ENCODE measurements around the gene TMED5.
"Not testable (repeated sequence)": the region's sequence is repeated elsewhere in the genome, so short reads cannot be mapped to it uniquely, and the experiment has no call there.

The TMED5 gene

GRCh38 chr1:93194231-93194990, 14.2 kb upstream of the TMED5 start:
- DNase-seq (ENCODE audit: low read depth), result no peak
- TF ChIP-seq, protein P1, sequence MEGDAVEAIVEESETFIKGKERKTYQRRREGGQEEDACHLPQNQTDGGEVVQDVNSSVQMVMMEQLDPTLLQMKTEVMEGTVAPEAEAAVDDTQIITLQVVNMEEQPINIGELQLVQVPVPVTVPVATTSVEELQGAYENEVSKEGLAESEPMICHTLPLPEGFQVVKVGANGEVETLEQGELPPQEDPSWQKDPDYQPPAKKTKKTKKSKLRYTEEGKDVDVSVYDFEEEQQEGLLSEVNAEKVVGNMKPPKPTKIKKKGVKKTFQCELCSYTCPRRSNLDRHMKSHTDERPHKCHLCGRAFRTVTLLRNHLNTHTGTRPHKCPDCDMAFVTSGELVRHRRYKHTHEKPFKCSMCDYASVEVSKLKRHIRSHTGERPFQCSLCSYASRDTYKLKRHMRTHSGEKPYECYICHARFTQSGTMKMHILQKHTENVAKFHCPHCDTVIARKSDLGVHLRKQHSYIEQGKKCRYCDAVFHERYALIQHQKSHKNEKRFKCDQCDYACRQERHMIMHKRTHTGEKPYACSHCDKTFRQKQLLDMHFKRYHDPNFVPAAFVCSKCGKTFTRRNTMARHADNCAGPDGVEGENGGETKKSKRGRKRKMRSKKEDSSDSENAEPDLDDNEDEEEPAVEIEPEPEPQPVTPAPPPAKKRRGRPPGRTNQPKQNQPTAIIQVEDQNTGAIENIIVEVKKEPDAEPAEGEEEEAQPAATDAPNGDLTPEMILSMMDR (IDR thresholded peaks at IDR 0.05; ENCODE audit: insufficient read depth, low read depth, low read length, missing control alignments), result no peak

DNA sequence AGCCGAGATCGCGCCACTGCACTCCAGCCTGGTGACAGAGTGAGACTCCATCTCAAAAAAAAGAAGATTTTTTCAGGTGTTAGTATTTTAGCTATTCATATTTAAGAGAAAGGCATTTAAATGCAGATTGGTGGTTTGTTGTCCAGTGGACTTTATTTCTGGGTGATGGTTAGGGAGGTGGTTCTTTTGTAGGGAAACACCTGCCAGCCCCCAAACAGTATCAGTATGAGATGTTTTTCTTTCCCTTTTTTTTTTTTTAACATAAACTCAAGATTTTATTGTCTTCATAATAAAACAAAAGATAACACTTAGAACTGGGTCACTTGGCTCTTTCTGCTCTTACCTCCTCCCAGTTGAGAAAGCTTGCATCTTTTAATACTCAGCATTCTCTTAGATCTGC, 10.2 kb upstream of the TMED5 start:
- no peak for DNase-seq (ENCODE audit: low read depth)
- TF ChIP-seq, protein P1 (IDR thresholded peaks at IDR 0.05; ENCODE audit: insufficient read depth, low read depth, low read length, missing control alignments), result no peak

More at GRCh38 chr1:93194231-93194990, 14.2 kb upstream of the TMED5 start:
- no peak overlapping the region for H3K4me3 ChIP-seq (ENCODE audit: low read length)

GRCh38 chr1:93186667-93187066, 6.5 kb upstream of the TMED5 start:
- no peak overlapping the region for H3K4me3 ChIP-seq (ENCODE audit: low read length)
- DNase-seq (ENCODE audit: low read depth), result no peak

More for the DNA sequence above, 10.2 kb upstream of the TMED5 start:
- H3K4me3 ChIP-seq (ENCODE audit: low read length), result no peak overlapping the region

DNA sequence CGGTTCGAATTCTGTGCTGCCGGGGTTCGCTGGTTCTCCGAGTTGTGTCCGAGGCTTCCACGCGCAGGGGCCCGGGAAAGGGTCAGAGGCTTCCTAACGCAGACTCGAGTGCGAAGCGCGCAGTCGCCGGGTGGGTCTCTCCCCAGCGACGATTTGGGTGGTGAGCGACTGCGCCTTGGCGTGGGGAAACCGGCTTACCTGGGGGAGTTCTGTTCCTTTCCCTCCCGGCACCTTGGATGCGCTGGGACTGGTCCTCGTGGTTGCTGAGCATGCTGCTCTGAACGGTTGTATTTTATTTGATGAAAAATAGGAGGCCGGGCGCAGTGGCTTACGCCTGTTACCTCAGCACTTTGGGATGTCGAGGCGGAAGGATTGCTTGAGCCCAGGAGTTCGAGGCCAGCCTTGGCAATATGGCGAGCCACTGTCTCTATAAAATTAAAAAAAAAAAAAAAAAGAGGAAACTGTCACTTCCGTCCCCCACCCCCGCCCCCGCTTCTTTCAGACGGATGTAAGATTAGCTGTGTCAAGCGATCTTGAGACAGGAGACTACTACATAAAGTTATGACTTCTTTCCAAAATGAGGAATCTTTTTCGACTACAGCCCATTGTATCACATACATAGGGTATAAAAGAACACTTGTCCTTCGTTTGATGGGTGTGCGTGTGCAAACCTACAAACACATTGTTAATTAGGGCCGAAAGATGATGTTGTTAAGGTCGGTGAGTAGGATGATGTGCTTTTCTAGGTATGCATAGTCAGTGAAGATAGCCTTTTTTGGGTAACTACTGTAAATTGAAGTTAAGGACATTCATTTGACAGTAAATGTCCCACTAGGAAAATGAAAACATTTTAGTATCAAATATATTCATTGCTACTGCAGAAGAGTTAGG, 755 bp upstream of the TMED5 start, which contains the start of gene CCDC18:
Gene CCDC18 (plus strand): TSS at position 2 of the 891 bp plus-strand sequence. CDS start 2,638 bp downstream, outside the sequence.
- TF ChIP-seq, protein P1 (IDR thresholded peaks at IDR 0.05; ENCODE audit: insufficient read depth, low read depth, low read length, missing control alignments), result no peak
- H3K4me3 ChIP-seq (ENCODE audit: low read length), result peak within 1 kb of the TSS; percentile 97
- peak; percentile 73 for DNase-seq (ENCODE audit: low read depth)

More at GRCh38 chr1:93186667-93187066, 6.5 kb upstream of the TMED5 start:
- TF ChIP-seq, protein P1 (IDR thresholded peaks at IDR 0.05; ENCODE audit: insufficient read depth, low read depth, low read length, missing control alignments), result no peak

DNA sequence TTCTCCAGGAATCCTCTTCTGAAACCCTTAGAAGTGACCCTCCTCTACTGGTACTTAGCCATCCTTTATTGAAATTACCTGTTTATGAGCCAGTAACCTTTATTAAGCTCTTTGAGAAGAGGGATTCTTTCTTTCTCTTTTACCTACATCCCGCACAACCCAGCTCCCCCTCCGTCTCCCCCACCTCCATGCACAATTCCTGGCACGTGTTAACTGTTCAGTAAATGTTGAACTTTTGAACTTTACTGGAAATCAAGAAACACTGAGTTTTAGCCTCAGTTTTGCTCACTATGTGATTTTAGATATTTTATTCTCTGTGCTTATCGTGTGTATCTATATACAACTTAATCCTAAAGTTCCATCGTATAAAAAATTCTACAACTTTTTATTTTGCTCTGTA, 1.8 kb downstream of the TMED5 start:
- peak overlapping the region; percentile 97 for H3K4me3 ChIP-seq (ENCODE audit: low read length)
- DNase-seq (ENCODE audit: low read depth), result no peak
- TF ChIP-seq, protein P1 (IDR thresholded peaks at IDR 0.05; ENCODE audit: insufficient read depth, low read depth, low read length, missing control alignments), result no peak

DNA sequence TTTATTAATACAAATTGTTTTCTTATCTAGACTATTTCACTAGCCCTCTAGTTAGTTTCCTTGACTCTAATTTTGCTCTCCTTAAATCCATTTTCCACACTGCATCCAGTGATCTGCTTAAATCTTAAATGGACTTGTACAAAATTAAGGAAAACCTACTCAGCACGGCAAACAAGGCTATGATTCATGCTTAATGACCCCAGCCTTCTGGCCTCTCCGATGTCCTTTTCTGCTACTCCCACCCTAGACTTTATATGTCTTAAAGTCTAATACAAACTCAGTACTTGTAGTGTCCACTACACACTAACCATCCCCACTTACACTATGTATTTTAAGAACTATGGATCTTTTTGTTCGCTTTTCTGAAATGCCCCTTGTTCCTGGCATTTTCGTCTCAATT, 2.2 kb downstream of the TMED5 start:
- peak overlapping the region; percentile 97 for H3K4me3 ChIP-seq (ENCODE audit: low read length)
- no peak for DNase-seq (ENCODE audit: low read depth)
- TF ChIP-seq, protein P1 (IDR thresholded peaks at IDR 0.05; ENCODE audit: insufficient read depth, low read depth, low read length, missing control alignments), result no peak

DNA sequence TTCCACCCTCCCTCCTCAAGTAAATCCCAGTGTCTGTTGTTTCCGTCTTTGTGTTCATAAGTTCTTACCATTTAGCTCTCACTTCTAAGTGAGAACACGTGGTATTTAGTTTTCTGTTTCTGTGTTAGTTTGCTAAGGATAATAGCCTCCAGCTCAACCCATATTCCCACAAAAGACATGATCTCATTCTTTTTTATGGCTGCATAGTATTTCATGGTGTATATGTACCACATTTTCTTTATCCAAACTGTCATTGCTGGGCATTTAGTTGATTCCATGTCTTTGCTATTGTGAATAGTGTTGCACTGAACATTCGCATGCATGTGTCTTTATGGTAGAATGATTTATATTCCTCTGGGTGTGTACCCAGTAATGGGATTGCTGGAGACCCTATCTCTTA, 5.6 kb downstream of the TMED5 start:
- not testable (repeated sequence) for H3K4me3 ChIP-seq (ENCODE audit: low read length); DNase-seq (ENCODE audit: low read depth)
